Measurements from ENCODE around the gene MAPRE2.

DNA sequence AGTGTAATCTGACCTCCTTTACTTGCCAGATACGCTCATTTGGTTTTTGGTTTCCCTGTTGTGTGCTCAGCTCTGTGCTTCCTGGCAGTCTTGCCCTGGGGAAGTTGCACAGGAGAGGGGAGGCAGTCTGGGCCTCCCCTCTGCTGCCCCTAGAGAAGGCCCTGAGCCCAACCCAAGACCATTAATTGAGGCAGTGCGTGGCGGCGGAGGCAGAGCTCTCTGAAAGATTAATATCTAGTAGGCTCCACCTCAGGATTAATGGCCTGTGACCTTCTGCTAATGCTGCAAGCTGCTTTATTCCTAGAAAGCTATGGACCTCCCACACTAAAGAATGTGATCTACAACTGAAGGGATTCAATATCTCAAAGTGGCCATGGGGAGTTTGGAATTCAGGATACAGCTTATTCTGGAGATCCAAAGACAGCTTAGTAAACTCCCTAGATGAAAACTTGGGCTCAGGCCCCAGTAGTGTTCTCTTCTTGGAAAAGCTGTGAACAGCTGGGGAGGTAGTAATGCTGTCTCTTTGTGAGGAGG, 41.4 kb upstream of the MAPRE2 start:
- TF ChIP-seq, protein P1, sequence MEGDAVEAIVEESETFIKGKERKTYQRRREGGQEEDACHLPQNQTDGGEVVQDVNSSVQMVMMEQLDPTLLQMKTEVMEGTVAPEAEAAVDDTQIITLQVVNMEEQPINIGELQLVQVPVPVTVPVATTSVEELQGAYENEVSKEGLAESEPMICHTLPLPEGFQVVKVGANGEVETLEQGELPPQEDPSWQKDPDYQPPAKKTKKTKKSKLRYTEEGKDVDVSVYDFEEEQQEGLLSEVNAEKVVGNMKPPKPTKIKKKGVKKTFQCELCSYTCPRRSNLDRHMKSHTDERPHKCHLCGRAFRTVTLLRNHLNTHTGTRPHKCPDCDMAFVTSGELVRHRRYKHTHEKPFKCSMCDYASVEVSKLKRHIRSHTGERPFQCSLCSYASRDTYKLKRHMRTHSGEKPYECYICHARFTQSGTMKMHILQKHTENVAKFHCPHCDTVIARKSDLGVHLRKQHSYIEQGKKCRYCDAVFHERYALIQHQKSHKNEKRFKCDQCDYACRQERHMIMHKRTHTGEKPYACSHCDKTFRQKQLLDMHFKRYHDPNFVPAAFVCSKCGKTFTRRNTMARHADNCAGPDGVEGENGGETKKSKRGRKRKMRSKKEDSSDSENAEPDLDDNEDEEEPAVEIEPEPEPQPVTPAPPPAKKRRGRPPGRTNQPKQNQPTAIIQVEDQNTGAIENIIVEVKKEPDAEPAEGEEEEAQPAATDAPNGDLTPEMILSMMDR (IDR thresholded peaks at IDR 0.05) = no peak
- TF ChIP-seq POLR2AphosphoS5 (IDR thresholded peaks at IDR 0.05) (no peak), EP300 (IDR thresholded peaks at IDR 0.05) (no peak)

All from upper lobe of left lung (tissue), 4 donors.